ENCODE measurements around the gene CAMSAP3. TPM values are rescaled to one million over a fixed set of nuclear protein-coding genes. Genes with fewer than 3 reads are reported as not detected.

The CAMSAP3 gene
- total and polyA plus RNA-seq, 10 of the 15 experiments (the other 5 are each of a cell fraction or from before 2014, with no cell fraction given) = 0.03 to 6.3 (median 0.72) TPM

GRCh38 chr19:7663706-7664105 is 68.0 kb downstream of the CAMSAP3 start:
- ChIA-PET POLR2A (no interaction called here), RAD21 (ENCODE audit: unreplicated experiment) (no interaction called here), CTCF (no interaction called here), SMC1A (ENCODE audit: uncharacterized antibody, unreplicated experiment) (no interaction called here)
- ATAC-seq = no peak
- H3K9ac ChIP-seq (ENCODE audit: control insufficient read depth, insufficient read depth, low read length) = no peak overlapping the region
- no peak overlapping the region for H3K4me2 ChIP-seq (ENCODE audit: control insufficient read depth, insufficient read depth)
- no peak overlapping the region for H3K27ac ChIP-seq (ENCODE audit: control insufficient read depth, insufficient read depth)
- in situ Hi-C loops (cut with MboI) = no loop called here
- 70% methylated on average over 7 of the region's 7 CpGs for WGBS (ENCODE audit: insufficient coverage, insufficient replicate concordance, low lambda C conversion rate, missing lambda C conversion rate)
- H3K4me3 ChIP-seq = no peak overlapping the region
- no peaks in the 10 kb centered on the region for H3K9me3 ChIP-seq (replicated peaks; ENCODE audit: control insufficient read depth, insufficient read depth, low read length)
- H3K4me1 ChIP-seq (ENCODE audit: control insufficient read depth, insufficient read depth, low read length) = peaks cover 4% of the 10 kb centered on the region
- H3K27me3 ChIP-seq (replicated peaks in 1 of 2; ENCODE audit: control insufficient read depth in 2 of 2, insufficient read depth in 2 of 2, low read length in 1 of 2) = no peaks in the 10 kb centered on the region
- no peak for DNase-seq (ENCODE audit: low read depth, low spot score)
- no peak for FAIRE-seq
- no peaks in the 10 kb centered on the region for H3K36me3 ChIP-seq (ENCODE audit: control insufficient read depth in 2 of 2, insufficient read depth in 2 of 2, low read length in 1 of 2)
- no peaks in the 10 kb centered on the region for H3K79me2 ChIP-seq (ENCODE audit: control insufficient read depth, insufficient read depth, low read length)
- BruUV-seq (replicated peaks) = no TSS peak
- H2AFZ ChIP-seq (ENCODE audit: control insufficient read depth, low read depth, low read length) = no peak overlapping the region
- intact Hi-C loops (cut with micrococcal nuclease; ENCODE audit: unreplicated experiment) = no loop called here
- no peaks in the 10 kb centered on the region for H4K20me1 ChIP-seq (ENCODE audit: control insufficient read depth, insufficient read depth)
- TF ChIP-seq SKIL (IDR thresholded peaks at IDR 0.05; ENCODE audit: low read depth, poor library complexity, severe bottlenecking) = no peak
- TF ChIP-seq JUND (IDR thresholded peaks at IDR 0.05; ENCODE audit: low read depth, low read length) = no peak
- no peak for TF ChIP-seq BCL3 (IDR thresholded peaks at IDR 0.05; ENCODE audit: borderline replicate concordance, insufficient read depth, low read depth, low read length, poor library complexity, severe bottlenecking)
- no peak for TF ChIP-seq GABPA (IDR thresholded peaks at IDR 0.05; ENCODE audit: low read depth)
- no peak for TF ChIP-seq SPI1 (IDR thresholded peaks at IDR 0.05; ENCODE audit: borderline replicate concordance, insufficient read depth, low read depth, low read length)
- no peak for TF ChIP-seq MTA3 (IDR thresholded peaks at IDR 0.05; ENCODE audit: borderline replicate concordance, low read length)
- no peak for TF ChIP-seq NR2C2 (IDR thresholded peaks at IDR 0.05; ENCODE audit: borderline replicate concordance, control insufficient read depth, insufficient read length, low read depth)
- no peak for TF ChIP-seq HDAC2 (IDR thresholded peaks at IDR 0.05)
- no peak for TF ChIP-seq NFYA (IDR thresholded peaks at IDR 0.05; ENCODE audit: borderline replicate concordance, low read depth, low read length)
- TF ChIP-seq USF2 (IDR thresholded peaks at IDR 0.05; ENCODE audit: borderline replicate concordance, low read depth, low read length) = no peak
- no peak for TF ChIP-seq ZBTB4 (CRISPR knock-in tag; IDR thresholded peaks at IDR 0.05)
- TF ChIP-seq DPF2 (IDR thresholded peaks at IDR 0.05) = no peak
- TF ChIP-seq RELA (IDR thresholded peaks at IDR 0.05; ENCODE audit: borderline replicate concordance, partially characterized antibody) = no peak
- no peak for TF ChIP-seq NRF1 (conservative IDR thresholded peaks at IDR 0.05; ENCODE audit: low read depth, low read length)
